Neural cell (in vitro differentiated cells): ENCODE results near the gene DNAJC16. TPM values are rescaled to one million over a fixed set of nuclear protein-coding genes. Genes with fewer than 3 reads are reported as not detected.

Source experiments
- H2AFZ ChIP-seq: fragments of 200-600, 300-800 bp; sonication (generic), shearing (Covaris generic); 2 replicates; pipeline ENCODE4 v1.6.0; 2014; ENCODE audit warnings: low read depth, mild to moderate bottlenecking, antibody characterized with exemption, low read length, moderate library complexity
- H3F3A ChIP-seq: fragments of 200-600 bp; shearing (Covaris generic); 2 replicates; pipeline ENCODE4 v1.6.1; 2016; ENCODE audit warnings: mild to moderate bottlenecking, moderate library complexity, mixed read lengths, antibody characterized with exemption, low read length; ENCODE audit not compliant: insufficient read depth, poor library complexity, severe bottlenecking
- H3K27ac ChIP-seq: fragments of 200-600, 300-800 bp; sonication (generic), shearing (Covaris generic); 2 replicates; pipeline ENCODE4 v1.5.1; 2014; ENCODE audit warnings: mild to moderate bottlenecking, low read length, moderate library complexity
- H3K27me3 ChIP-seq: fragments of 300-800, 200-600 bp; sonication (generic), shearing (Covaris generic); 2 replicates; pipeline ENCODE4 v1.6.0; 2014; ENCODE audit warnings: mild to moderate bottlenecking, low read depth, low read length, moderate library complexity; ENCODE audit not compliant: insufficient read depth
- H3K36me3 ChIP-seq: fragments of 300-800, 200-600 bp; sonication (generic), shearing (Covaris generic); 2 replicates; pipeline ENCODE4 v1.5.1; 2014; ENCODE audit warnings: mild to moderate bottlenecking, antibody characterized with exemption, low read length, moderate library complexity; ENCODE audit not compliant: insufficient read depth
- H3K4me2 ChIP-seq: fragments of 300-800, 200-600 bp; sonication (generic), shearing (Covaris generic); 2 replicates; pipeline ENCODE4 v1.6.0; 2014; ENCODE audit warnings: mild to moderate bottlenecking, low read length
- H3K4me3 ChIP-seq: fragments of 300-800, 200-600 bp; sonication (generic), shearing (Covaris generic); 2 replicates; pipeline ENCODE4 v1.5.1; 2014; ENCODE audit warnings: mild to moderate bottlenecking, low read length, moderate library complexity
- H3K79me2 ChIP-seq: fragments of 200-600 bp; shearing (Covaris generic); replicated peaks from 2 replicates; pipeline ENCODE4 v1.6.0; 2014; ENCODE audit warnings: mild to moderate bottlenecking, low read length, moderate library complexity; ENCODE audit not compliant: insufficient read depth
- H3K9ac ChIP-seq: fragments of 300-800, 200-600 bp; sonication (generic), shearing (Covaris generic); 2 replicates; pipeline ENCODE4 v1.6.1; 2016; ENCODE audit warnings: mild to moderate bottlenecking, low read length, mixed read lengths
- H3K9me2 ChIP-seq: fragments of 200-600 bp; shearing (Covaris generic); 2 replicates; pipeline ENCODE4 v1.6.1; 2016; ENCODE audit warnings: mild to moderate bottlenecking, low read length, mixed read lengths; ENCODE audit not compliant: insufficient read depth
- H3K9me3 ChIP-seq: fragments of 200-600, 300-800 bp; sonication (generic), shearing (Covaris generic); 2 replicates; pipeline ENCODE4 v1.6.1; 2016; ENCODE audit warnings: mild to moderate bottlenecking, mixed run types, low read length, moderate library complexity, mixed read lengths
- H4K20me1 ChIP-seq: fragments of 200-600 bp; shearing (Covaris generic); 2 replicates; pipeline ENCODE4 v1.6.1; 2016; ENCODE audit warnings: mild to moderate bottlenecking, mixed run types; ENCODE audit not compliant: insufficient read depth
- EP300 ChIP-seq: fragments of 450-650 bp; conservative IDR thresholded peaks from 2 replicates; pipeline ENCODE4 v1.6.1; 2014; ENCODE audit warnings: antibody characterized with exemption, mild to moderate bottlenecking, moderate library complexity; ENCODE audit not compliant: poor library complexity, severe bottlenecking
- EZH2 ChIP-seq: fragments of 200-600, 300-800 bp; shearing (Covaris generic), sonication (generic); IDR thresholded peaks from 2 replicates; pipeline ENCODE4 v1.6.1; 2014; ENCODE audit warnings: antibody characterized with exemption, low read length, borderline replicate concordance, mild to moderate bottlenecking; ENCODE audit not compliant: insufficient read depth, poor library complexity, severe bottlenecking
- MXI1 ChIP-seq: fragments of 450-650 bp; conservative IDR thresholded peaks from 2 replicates; pipeline ENCODE4 v1.6.1; 2014; ENCODE audit warnings: antibody characterized with exemption, mild to moderate bottlenecking; ENCODE audit not compliant: poor library complexity, severe bottlenecking
- POLR2AphosphoS5 ChIP-seq: IDR thresholded peaks from 2 replicates; pipeline ENCODE4 v1.6.1; 2012
- RAD21 ChIP-seq: fragments of 450-650 bp; conservative IDR thresholded peaks from 2 replicates; pipeline ENCODE4 v1.6.1; 2014; ENCODE audit warnings: antibody characterized with exemption, mild to moderate bottlenecking, moderate library complexity
- SMC3 ChIP-seq: fragments of 450-650 bp; conservative IDR thresholded peaks from 2 replicates; pipeline ENCODE4 v1.6.1; 2014; ENCODE audit warnings: antibody characterized with exemption, mild to moderate bottlenecking, moderate library complexity; ENCODE audit not compliant: poor library complexity
- TAF1 ChIP-seq: IDR thresholded peaks from 2 replicates; pipeline ENCODE4 v1.6.1; 2012; ENCODE audit warnings: low read depth
- polyA plus RNA-seq: library from polyadenylated mRNA; depleted of rRNA; stranded (reverse); fragments of >200 nt; gene quantifications from 2 replicates; pipeline ENCODE4 v1.2.3, GENCODE V29; 2014
- TF ChIP-seq, protein P1 (sequence below): fragments of 450-650 bp; IDR thresholded peaks from 2 replicates; pipeline ENCODE4 v1.5.1; 2014; ENCODE audit warnings: antibody characterized with exemption, mild to moderate bottlenecking, moderate library complexity; ENCODE audit not compliant: poor library complexity, severe bottlenecking
- TF ChIP-seq, protein P2 (sequence below): IDR thresholded peaks from 2 replicates; pipeline ENCODE4 v1.6.1; 2012; ENCODE audit warnings: borderline replicate concordance

The DNAJC16 gene
- polyA plus RNA-seq, 1 donor from 2014 or later: 10.9 TPM

DNA sequence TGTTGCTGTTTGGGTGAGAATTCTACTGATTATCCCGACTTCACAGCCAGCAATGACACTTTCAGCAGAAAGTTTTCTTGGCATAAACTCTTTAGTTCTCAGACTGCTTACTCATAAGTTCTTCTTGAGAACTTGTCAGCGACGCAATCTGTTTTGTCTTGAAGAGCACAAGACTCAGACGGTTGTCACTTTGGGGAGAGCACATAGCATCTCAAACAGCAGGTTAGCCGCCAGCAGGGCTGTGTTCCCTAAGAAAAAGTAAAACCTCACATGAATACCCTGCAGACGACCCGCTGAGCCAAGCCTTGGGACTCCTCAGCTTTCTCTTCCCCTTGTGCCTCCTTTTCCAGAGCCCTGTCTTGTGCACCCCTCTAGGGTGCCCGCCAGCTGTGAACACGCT, 46.8 kb downstream of the DNAJC16 start:
- Histone ChIP-seq H4K20me1 (no peaks in the 10 kb centered on the region), H3K27me3 (no peaks in the 10 kb centered on the region), H3K9me2 (no peaks in the 10 kb centered on the region), H3K9ac (no peak overlapping the region), H3K9me3 (no peaks in the 10 kb centered on the region), H2AFZ (no peak overlapping the region), H3F3A (no peaks in the 10 kb centered on the region), H3K4me2 (no peak overlapping the region), H3K36me3 (peaks cover 5% of the 10 kb centered on the region), H3K27ac (no peak overlapping the region), H3K4me3 (no peak overlapping the region), H3K79me2 (no peaks in the 10 kb centered on the region)
- no peak for TF ChIP-seq MXI1
- TF ChIP-seq EZH2: no peak
- TF ChIP-seq RAD21: no peak
- TF ChIP-seq, protein P1, sequence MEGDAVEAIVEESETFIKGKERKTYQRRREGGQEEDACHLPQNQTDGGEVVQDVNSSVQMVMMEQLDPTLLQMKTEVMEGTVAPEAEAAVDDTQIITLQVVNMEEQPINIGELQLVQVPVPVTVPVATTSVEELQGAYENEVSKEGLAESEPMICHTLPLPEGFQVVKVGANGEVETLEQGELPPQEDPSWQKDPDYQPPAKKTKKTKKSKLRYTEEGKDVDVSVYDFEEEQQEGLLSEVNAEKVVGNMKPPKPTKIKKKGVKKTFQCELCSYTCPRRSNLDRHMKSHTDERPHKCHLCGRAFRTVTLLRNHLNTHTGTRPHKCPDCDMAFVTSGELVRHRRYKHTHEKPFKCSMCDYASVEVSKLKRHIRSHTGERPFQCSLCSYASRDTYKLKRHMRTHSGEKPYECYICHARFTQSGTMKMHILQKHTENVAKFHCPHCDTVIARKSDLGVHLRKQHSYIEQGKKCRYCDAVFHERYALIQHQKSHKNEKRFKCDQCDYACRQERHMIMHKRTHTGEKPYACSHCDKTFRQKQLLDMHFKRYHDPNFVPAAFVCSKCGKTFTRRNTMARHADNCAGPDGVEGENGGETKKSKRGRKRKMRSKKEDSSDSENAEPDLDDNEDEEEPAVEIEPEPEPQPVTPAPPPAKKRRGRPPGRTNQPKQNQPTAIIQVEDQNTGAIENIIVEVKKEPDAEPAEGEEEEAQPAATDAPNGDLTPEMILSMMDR: no peak
- no peak for TF ChIP-seq POLR2AphosphoS5
- TF ChIP-seq, protein P2, sequence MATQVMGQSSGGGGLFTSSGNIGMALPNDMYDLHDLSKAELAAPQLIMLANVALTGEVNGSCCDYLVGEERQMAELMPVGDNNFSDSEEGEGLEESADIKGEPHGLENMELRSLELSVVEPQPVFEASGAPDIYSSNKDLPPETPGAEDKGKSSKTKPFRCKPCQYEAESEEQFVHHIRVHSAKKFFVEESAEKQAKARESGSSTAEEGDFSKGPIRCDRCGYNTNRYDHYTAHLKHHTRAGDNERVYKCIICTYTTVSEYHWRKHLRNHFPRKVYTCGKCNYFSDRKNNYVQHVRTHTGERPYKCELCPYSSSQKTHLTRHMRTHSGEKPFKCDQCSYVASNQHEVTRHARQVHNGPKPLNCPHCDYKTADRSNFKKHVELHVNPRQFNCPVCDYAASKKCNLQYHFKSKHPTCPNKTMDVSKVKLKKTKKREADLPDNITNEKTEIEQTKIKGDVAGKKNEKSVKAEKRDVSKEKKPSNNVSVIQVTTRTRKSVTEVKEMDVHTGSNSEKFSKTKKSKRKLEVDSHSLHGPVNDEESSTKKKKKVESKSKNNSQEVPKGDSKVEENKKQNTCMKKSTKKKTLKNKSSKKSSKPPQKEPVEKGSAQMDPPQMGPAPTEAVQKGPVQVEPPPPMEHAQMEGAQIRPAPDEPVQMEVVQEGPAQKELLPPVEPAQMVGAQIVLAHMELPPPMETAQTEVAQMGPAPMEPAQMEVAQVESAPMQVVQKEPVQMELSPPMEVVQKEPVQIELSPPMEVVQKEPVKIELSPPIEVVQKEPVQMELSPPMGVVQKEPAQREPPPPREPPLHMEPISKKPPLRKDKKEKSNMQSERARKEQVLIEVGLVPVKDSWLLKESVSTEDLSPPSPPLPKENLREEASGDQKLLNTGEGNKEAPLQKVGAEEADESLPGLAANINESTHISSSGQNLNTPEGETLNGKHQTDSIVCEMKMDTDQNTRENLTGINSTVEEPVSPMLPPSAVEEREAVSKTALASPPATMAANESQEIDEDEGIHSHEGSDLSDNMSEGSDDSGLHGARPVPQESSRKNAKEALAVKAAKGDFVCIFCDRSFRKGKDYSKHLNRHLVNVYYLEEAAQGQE: no peak
- TF ChIP-seq SMC3: no peak
- no peak for TF ChIP-seq TAF1
- no peak for TF ChIP-seq EP300

DNA sequence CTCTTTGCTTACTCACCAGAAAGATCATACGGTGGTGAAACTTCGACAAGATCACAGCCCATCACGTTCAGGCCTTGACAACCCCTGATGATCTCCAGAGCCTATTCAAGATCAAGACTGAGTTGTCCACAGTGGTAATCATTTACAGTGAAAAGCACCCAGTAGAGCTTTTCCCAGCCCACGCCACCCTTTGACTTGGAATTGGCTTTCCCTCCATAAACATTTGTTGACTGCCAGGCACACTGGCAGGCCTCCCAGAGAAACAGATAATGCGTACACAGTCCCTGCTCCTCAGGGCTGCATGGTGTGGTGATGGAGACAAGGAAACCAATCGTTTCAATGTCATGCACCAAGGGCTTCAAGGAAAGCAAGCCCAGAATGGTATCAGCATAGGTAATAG, 48.1 kb downstream of the DNAJC16 start:
- Histone ChIP-seq H3K36me3 (peaks cover 5% of the 10 kb centered on the region), H4K20me1 (no peaks in the 10 kb centered on the region), H3K9me2 (no peaks in the 10 kb centered on the region), H3K4me2 (no peak overlapping the region), H3K27ac (no peak overlapping the region), H2AFZ (no peak overlapping the region), H3K9me3 (no peaks in the 10 kb centered on the region), H3K4me3 (no peak overlapping the region), H3K79me2 (no peaks in the 10 kb centered on the region), H3K27me3 (no peaks in the 10 kb centered on the region), H3K9ac (no peak overlapping the region), H3F3A (no peaks in the 10 kb centered on the region)
- TF ChIP-seq EZH2 (no peak), RAD21 (no peak), POLR2AphosphoS5 (no peak), TAF1 (no peak), EP300 (no peak), MXI1 (no peak), SMC3 (no peak)
- TF ChIP-seq, protein P1: no peak
- TF ChIP-seq, protein P2: no peak
